ENCODE results near the gene TRABD2B. TPM values are rescaled to one million over a fixed set of nuclear protein-coding genes. Genes with fewer than 3 reads are reported as not detected.

The TRABD2B gene
- total and polyA plus RNA-seq, 2 experiments from 2014 or later = 1.6 to 2.0 TPM

DNA sequence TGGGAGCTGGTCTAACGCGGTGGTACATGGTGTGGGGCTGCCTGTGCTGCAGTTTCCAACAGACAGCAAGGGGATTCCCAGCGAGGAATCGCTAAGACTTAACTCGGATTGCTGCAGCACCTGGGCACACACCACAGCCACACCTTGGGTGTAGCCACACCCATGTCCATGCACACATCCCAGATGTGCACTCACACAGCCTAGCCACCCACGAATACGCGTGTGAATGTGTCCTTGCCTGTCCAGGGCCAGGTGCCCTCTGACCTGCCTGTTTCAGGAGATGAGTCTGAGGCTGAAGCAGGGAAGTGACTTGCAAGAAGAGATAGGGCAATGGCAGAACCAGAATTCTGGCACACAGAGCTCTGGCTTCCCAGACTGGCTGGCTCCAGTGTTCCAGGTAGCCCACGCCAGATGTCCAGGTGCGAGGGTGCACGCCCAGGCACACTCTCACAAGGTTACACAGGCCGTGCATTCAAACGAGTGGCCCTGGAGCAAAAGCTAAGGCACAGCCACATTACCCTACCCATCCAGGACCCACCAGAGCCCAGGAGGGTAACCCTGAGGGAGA, 272.7 kb downstream of the TRABD2B start:
- H3K36me3 ChIP-seq (ENCODE audit: insufficient read depth) = no peaks in the 10 kb centered on the region
- peaks cover 38% of the 10 kb centered on the region for H3K27me3 Mint-ChIP-seq (ENCODE audit: insufficient read depth, low read depth, poor library complexity)
- H3K27ac ChIP-seq (ENCODE audit: low read depth) = no peak overlapping the region
- no peaks in the 10 kb centered on the region for H4K20me1 ChIP-seq (replicated peaks; ENCODE audit: insufficient read depth)
- H3K4me3 Mint-ChIP-seq = peak overlapping the region; percentile 57
- peak overlapping the region; percentile 99 for H2AFZ ChIP-seq
- H3K9me3 Mint-ChIP-seq = no peaks in the 10 kb centered on the region
- H3K36me3 Mint-ChIP-seq (ENCODE audit: low read depth) = no peaks in the 10 kb centered on the region
- peaks cover 13% of the 10 kb centered on the region for H3K4me1 ChIP-seq (ENCODE audit: insufficient read depth)
- DNase-seq (ENCODE audit: low spot score) = no peak
- no peaks in the 10 kb centered on the region for H3F3A ChIP-seq (replicated peaks; ENCODE audit: low read depth)
- peaks cover 9% of the 10 kb centered on the region for H3K4me1 Mint-ChIP-seq
- no peaks in the 10 kb centered on the region for H3K79me2 ChIP-seq (replicated peaks; ENCODE audit: insufficient read depth)
- no peak overlapping the region for H3K27ac Mint-ChIP-seq
- H3K4me2 ChIP-seq = peak overlapping the region; percentile 86
- TF ChIP-seq ZNF462 (CRISPR knock-in tag; IDR thresholded peaks at IDR 0.05) (no peak), ZNF331 (CRISPR knock-in tag; IDR thresholded peaks at IDR 0.05; ENCODE audit: low read depth) (no peak), ZNF114 (CRISPR knock-in tag; IDR thresholded peaks at IDR 0.05) (no peak), NANOG (IDR thresholded peaks at IDR 0.05; ENCODE audit: borderline replicate concordance) (no peak), ETS1 (IDR thresholded peaks at IDR 0.05) (no peak), CREB1 (CRISPR knock-in tag; IDR thresholded peaks at IDR 0.05; ENCODE audit: low read depth) (no peak), POLR2AphosphoS5 (IDR thresholded peaks at IDR 0.05; ENCODE audit: low read depth) (no peak), EZH2 (IDR thresholded peaks at IDR 0.05; ENCODE audit: low read depth, unreplicated experiment) (no peak), EZH2phosphoT487 (IDR thresholded peaks at IDR 0.05; ENCODE audit: unreplicated experiment) (no peak), STAT1 (IDR thresholded peaks at IDR 0.05; ENCODE audit: unreplicated experiment) (no peak), JUNB (IDR thresholded peaks at IDR 0.05; ENCODE audit: unreplicated experiment) (no peak)
- TF ChIP-seq, protein P1, sequence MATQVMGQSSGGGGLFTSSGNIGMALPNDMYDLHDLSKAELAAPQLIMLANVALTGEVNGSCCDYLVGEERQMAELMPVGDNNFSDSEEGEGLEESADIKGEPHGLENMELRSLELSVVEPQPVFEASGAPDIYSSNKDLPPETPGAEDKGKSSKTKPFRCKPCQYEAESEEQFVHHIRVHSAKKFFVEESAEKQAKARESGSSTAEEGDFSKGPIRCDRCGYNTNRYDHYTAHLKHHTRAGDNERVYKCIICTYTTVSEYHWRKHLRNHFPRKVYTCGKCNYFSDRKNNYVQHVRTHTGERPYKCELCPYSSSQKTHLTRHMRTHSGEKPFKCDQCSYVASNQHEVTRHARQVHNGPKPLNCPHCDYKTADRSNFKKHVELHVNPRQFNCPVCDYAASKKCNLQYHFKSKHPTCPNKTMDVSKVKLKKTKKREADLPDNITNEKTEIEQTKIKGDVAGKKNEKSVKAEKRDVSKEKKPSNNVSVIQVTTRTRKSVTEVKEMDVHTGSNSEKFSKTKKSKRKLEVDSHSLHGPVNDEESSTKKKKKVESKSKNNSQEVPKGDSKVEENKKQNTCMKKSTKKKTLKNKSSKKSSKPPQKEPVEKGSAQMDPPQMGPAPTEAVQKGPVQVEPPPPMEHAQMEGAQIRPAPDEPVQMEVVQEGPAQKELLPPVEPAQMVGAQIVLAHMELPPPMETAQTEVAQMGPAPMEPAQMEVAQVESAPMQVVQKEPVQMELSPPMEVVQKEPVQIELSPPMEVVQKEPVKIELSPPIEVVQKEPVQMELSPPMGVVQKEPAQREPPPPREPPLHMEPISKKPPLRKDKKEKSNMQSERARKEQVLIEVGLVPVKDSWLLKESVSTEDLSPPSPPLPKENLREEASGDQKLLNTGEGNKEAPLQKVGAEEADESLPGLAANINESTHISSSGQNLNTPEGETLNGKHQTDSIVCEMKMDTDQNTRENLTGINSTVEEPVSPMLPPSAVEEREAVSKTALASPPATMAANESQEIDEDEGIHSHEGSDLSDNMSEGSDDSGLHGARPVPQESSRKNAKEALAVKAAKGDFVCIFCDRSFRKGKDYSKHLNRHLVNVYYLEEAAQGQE (IDR thresholded peaks at IDR 0.05; ENCODE audit: unreplicated experiment) = no peak
- TF ChIP-seq, protein P2, sequence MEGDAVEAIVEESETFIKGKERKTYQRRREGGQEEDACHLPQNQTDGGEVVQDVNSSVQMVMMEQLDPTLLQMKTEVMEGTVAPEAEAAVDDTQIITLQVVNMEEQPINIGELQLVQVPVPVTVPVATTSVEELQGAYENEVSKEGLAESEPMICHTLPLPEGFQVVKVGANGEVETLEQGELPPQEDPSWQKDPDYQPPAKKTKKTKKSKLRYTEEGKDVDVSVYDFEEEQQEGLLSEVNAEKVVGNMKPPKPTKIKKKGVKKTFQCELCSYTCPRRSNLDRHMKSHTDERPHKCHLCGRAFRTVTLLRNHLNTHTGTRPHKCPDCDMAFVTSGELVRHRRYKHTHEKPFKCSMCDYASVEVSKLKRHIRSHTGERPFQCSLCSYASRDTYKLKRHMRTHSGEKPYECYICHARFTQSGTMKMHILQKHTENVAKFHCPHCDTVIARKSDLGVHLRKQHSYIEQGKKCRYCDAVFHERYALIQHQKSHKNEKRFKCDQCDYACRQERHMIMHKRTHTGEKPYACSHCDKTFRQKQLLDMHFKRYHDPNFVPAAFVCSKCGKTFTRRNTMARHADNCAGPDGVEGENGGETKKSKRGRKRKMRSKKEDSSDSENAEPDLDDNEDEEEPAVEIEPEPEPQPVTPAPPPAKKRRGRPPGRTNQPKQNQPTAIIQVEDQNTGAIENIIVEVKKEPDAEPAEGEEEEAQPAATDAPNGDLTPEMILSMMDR (conservative IDR thresholded peaks at IDR 0.05; ENCODE audit: low read depth in 2 of 2) = no peak
- H3K27me3 ChIP-seq (ENCODE audit: insufficient read depth) = peaks cover 33% of the 10 kb centered on the region
- no peaks in the 10 kb centered on the region for H3K9me2 ChIP-seq (ENCODE audit: insufficient read depth)
- peak; percentile 3; the same call in 1 of the 3 replicates for ATAC-seq
- H3K4me3 ChIP-seq = peak overlapping the region; percentile 54
